Small intestine (tissue), 7 donors: Measurements from ENCODE around the gene AHRR. TPM values are rescaled to one million over a fixed set of nuclear protein-coding genes. Genes with fewer than 3 reads are reported as not detected.
A peak's percentile ranks its signal among the peaks of the same experiment; 100 is the strongest.
"Not testable (repeated sequence)": the region's sequence is repeated elsewhere in the genome, so short reads cannot be mapped to it uniquely, and the experiment has no call there.

Source experiments
- DNase-seq, 2 donors: peaks; one replicate each; pipeline versions ENCODE4 v3.0.0 to v3.0.0-alpha.2; 2013
- FAIRE-seq: peaks from 2 replicates; lab custom pipeline; 2012; peaks lifted over from hg19 to GRCh38; lab: Jason Lieb, UNC
- H3K27ac ChIP-seq, 3 donors: one replicate each; pipeline ENCODE4 v1.5.1; 2013; ENCODE audit warnings: low read length in 2 of 3, mild to moderate bottlenecking in 2 of 3, control low read depth in 1 of 3, inconsistent platforms in 1 of 3, low read depth in 1 of 3, moderate library complexity in 1 of 3
- H3K27me3 ChIP-seq, 3 donors: one replicate each; pipeline ENCODE4 v1.6.1; 2013; ENCODE audit warnings: low read length in 3 of 3, inconsistent platforms in 1 of 3; ENCODE audit not compliant: control insufficient read depth in 3 of 3, insufficient read depth in 3 of 3
- H3K36me3 ChIP-seq, 3 donors: one replicate each; pipeline ENCODE4 v1.6.1; 2013; ENCODE audit warnings: low read length in 3 of 3, inconsistent platforms in 1 of 3, low read depth in 1 of 3, mild to moderate bottlenecking in 1 of 3, moderate library complexity in 1 of 3; ENCODE audit not compliant: control insufficient read depth in 3 of 3, insufficient read depth in 2 of 3
- H3K4me1 ChIP-seq, 3 donors: one replicate each; pipeline ENCODE4 v1.6.1; 2013; ENCODE audit warnings: low read length in 2 of 3, inconsistent platforms in 1 of 3, low read depth in 1 of 3, mild to moderate bottlenecking in 1 of 3, moderate library complexity in 1 of 3; ENCODE audit not compliant: control insufficient read depth in 3 of 3, insufficient read depth in 2 of 3
- H3K4me3 ChIP-seq, 3 donors: one replicate each; pipeline ENCODE4 v1.5.1; 2013; ENCODE audit warnings: low read length in 3 of 3, control low read depth in 1 of 3, inconsistent platforms in 1 of 3, low read depth in 1 of 3, mild to moderate bottlenecking in 1 of 3, moderate library complexity in 1 of 3
- H3K9me3 ChIP-seq, 2 donors: one replicate each; pipeline ENCODE4 v1.6.1; 2013; ENCODE audit warnings: low read depth in 1 of 2, low read length in 1 of 2; ENCODE audit not compliant: control insufficient read depth in 2 of 2, insufficient read depth in 1 of 2
- WGBS, 3 donors: extraction: QIAGEN DNeasy Blood & Tissue Kit; methylation state at CpG; one replicate each; pipeline ENCODE4 v1.1.7; 2013; 5-methylcytosine and 5-hydroxymethylcytosine counted together
- polyA plus RNA-seq, 4 donors: library from polyadenylated mRNA; stranded (reverse) in 3 of 4; unstranded in 1 of 4; fragments of 200-250 nt in 3 of 4; fragments of 120-200 nt in 1 of 4; gene quantifications; one replicate each; pipeline versions ENCODE4 v1.2.1 to v1.2.3, GENCODE V29; 2013
- donor health status: healthy with polysubstance abuse.
- donor health status: control.
- donor health status: control.
- donor health status: Bipolar disorder and iron deficiency.
- donor health status: healthy.

AHRR gene
- polyA plus RNA-seq, 4 donors, result 0.22 to 2.6 (median 0.95) TPM

DNA sequence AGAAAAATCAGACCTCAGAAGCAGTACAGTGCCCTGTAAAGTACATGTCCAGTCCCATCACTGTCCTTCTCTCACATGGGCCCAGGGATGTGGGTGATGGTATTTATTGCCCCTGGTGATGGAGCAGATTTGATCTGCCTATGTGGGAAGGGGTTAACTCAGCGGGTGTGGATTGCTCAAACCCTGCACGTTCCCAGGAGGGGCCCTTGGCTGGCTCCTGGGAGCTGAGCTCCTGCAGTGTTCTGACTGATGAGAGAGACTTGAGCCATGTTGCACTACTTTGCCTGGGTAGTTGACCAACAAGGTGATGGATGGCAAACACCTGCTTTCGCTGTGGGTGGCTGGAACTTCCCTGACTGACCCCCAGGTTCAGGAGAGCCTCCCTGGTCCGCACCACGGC lies 21.6 kb upstream of the AHRR start:
- H3K27ac ChIP-seq, DNase-seq, FAIRE-seq, H3K36me3 ChIP-seq, H3K9me3 ChIP-seq, H3K27me3 ChIP-seq, H3K4me1 ChIP-seq, H3K4me3 ChIP-seq: not testable (repeated sequence)
- 65 to 82% (median 68%) methylated on average over 2 to 5 of the region's 5 CpGs for WGBS, 3 donors

DNA sequence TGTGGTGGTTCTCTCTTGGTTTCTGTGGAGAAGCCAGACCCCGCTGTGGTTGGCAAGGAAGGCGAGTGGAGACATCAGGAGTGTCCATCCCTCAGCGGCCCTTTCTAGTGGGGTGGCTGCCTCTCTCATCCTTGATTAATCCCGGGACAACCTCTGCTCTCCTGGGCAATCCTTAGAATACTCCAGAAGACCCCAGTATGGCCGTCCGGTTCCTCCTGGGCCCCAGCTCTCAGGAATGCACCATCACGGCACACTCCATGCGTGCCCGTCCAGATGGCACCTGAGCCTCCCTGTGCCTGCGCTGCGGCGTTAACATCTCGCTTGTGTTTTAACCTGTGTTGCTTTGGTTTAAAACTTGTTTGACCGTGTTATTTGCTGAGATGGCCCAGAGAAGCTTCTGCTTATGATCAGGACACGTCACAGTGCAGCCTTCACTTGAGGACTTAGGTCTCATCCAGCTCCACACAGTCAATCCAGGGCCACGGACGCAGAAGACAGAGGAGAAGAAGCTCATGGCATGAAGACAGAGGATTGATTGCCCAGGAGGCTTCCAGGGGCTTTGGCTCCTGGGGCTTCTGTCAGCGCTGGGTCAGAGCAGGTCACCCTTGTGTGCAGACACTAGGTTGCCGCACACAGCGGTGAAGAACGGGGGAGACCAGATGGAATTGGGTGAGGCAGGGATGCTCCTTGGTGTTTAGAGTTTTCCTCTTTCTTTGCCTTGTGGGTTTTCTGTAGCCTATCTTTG lies 20.7 kb upstream of the AHRR start:
- H3K27ac ChIP-seq, H3K4me3 ChIP-seq, H3K4me1 ChIP-seq, H3K9me3 ChIP-seq, H3K27me3 ChIP-seq, DNase-seq, FAIRE-seq: not testable (repeated sequence)
- WGBS, 3 donors, result 85 to 91% (median 90%) methylated on average over 18 to 21 of the region's 21 CpGs
- H3K36me3 ChIP-seq, result peaks cover 0 to 14% (median 0%) of the 10 kb centered on the region in 3 donors

DNA sequence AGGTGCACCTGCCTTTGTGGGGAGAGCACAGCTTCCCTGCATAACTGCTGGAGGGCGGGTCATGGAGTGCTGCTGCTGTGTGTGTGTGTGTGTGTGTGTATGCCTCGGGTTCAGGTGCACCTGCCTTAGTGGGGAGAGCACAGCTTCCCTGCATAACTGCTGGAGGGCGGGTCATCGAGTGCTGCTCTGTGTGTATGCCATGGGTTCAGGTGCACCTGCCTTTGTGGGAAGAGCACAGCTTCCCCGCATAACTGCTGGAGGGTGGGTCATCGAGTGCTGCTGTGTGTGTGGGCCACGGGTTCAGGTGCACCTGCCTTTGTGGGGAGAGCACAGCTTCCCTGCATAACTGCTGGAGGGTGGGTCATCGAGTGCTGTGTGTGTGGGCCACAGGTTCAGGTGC lies 19.1 kb upstream of the AHRR start:
- not testable (repeated sequence) for H3K27me3 ChIP-seq, H3K9me3 ChIP-seq, H3K4me1 ChIP-seq, H3K4me3 ChIP-seq, FAIRE-seq
- Histone ChIP-seq H3K36me3 (peaks cover 3 to 24% (median 6%) of the 10 kb centered on the region in 3 donors), H3K27ac (peak overlapping the region in 1 of 3 donors; percentile 6)
- WGBS, 3 donors, result 17 to 55% (median 41%) methylated on average over 8 of the region's 8 CpGs
- peak in 1 of 2 donors; percentile 20 for DNase-seq

DNA sequence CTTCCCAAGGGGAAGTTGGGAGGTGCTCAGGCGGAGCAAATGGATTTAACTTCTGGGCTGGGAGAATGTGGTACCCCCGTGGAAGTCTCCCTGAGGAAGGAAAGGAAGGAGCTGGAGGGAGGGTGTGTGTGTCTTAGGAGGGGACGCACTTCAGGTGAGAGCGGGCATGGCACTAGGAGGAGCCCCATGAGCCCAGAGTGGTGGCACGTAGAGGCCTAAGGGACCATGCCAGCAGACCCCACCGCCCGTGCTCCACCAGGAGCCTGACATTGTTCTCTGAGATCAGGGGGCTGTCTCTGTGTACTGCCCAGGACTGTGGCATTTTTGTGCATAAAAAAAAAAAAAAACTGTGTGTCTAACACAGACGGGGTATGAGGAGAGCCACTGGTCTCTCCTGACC lies 18.5 kb upstream of the AHRR start:
- peaks cover 0 to 5% (median 0%) of the 10 kb centered on the region in 3 donors for H3K4me1 ChIP-seq
- 44 to 68% (median 48%) methylated on average over 8 of the region's 8 CpGs for WGBS, 3 donors
- DNase-seq, result no peak
- no peaks in the 10 kb centered on the region for H3K9me3 ChIP-seq
- peaks cover 3 to 30% (median 10%) of the 10 kb centered on the region in 3 donors for H3K36me3 ChIP-seq
- H3K27me3 ChIP-seq, result no peaks in the 10 kb centered on the region
- H3K27ac ChIP-seq, result peak overlapping the region in 1 of 3 donors; percentile 41
- no peak overlapping the region for H3K4me3 ChIP-seq
- no peak for FAIRE-seq

DNA sequence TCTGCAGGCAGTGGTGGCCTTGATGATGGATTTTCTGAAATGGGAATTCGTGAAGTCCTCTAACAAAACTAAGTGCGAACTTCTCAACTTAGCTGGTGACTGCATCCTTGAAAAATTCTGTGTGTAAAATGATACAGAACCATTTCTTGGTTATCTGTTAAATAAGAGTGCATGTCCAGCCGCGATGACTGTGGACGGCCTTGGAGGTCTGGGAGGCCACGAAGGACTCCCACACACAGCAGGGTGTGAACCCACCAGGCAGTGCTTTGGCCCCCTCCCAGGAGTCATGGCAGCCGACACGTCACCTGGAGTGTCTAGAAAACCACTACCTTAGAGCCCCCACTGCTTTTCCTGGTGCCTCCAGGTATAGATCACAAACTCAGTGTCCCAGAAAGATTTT lies 17.8 kb upstream of the AHRR start:
- FAIRE-seq, H3K9me3 ChIP-seq, H3K27me3 ChIP-seq, H3K4me1 ChIP-seq, DNase-seq, H3K27ac ChIP-seq, H3K4me3 ChIP-seq: not testable (repeated sequence)
- whole genome bisulfite sequencing, 3 donors, result 83 to 89% (median 87%) methylated on average over 8 of the region's 8 CpGs
- H3K36me3 ChIP-seq, result peaks cover 5 to 37% (median 10%) of the 10 kb centered on the region in 3 donors

DNA sequence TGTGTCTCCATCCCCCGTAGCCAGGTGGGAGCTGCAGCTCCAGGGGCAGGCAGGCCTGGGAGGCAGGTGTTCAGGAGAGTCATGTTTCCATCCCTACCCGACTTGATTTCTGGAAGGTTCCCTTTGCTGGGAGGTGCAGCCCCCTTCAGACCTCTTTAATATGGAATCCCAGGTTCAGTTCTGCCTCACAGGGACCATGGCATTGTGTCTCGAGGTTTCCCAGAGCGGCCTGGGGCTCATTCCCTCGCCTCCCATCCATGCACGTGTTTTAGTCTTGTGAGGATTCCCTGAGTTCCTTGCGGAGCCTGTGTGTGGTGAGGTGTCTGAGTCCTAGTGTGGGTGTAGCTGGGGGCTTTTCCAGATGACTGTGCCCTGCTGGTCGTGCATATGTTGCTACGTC lies 16.5 kb upstream of the AHRR start:
- Histone ChIP-seq H3K36me3 (peaks cover 5 to 47% (median 10%) of the 10 kb centered on the region in 3 donors), H3K4me1 (peaks cover 0 to 7% (median 2%) of the 10 kb centered on the region in 3 donors), H3K27ac (no peak overlapping the region), H3K4me3 (no peak overlapping the region), H3K9me3 (no peaks in the 10 kb centered on the region), H3K27me3 (no peaks in the 10 kb centered on the region)
- WGBS, 3 donors, result 84 to 91% (median 91%) methylated on average over 9 of the region's 9 CpGs
- no peak for FAIRE-seq
- no peak for DNase-seq

DNA sequence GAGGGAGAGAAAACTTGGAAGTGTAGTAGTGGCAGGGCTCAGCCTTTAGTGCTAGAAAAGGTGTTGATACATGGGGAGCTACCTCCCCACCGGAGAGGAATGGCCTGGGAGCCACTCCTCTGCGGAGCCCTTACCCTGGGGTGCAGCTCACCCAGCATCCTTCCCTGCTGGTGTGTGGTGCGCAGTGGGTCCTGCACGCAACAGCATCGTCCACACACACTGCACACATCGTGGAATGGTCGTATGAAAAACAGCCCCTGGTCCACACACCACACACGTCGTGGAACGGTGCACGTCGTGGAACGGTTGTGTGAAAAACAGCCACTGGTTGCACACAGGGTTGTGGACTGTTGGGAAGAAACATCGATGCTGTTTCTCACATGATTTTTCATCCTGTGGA lies 16.1 kb upstream of the AHRR start:
- Histone ChIP-seq H3K4me3 (no peak overlapping the region), H3K36me3 (peaks cover 5 to 50% (median 10%) of the 10 kb centered on the region in 3 donors), H3K4me1 (peaks cover 0 to 11% (median 6%) of the 10 kb centered on the region in 3 donors), H3K27me3 (no peaks in the 10 kb centered on the region), H3K27ac (no peak overlapping the region), H3K9me3 (no peaks in the 10 kb centered on the region)
- no peak for FAIRE-seq
- WGBS, 3 donors, result 92 to 98% (median 94%) methylated on average over 14 of the region's 14 CpGs
- no peak for DNase-seq

DNA sequence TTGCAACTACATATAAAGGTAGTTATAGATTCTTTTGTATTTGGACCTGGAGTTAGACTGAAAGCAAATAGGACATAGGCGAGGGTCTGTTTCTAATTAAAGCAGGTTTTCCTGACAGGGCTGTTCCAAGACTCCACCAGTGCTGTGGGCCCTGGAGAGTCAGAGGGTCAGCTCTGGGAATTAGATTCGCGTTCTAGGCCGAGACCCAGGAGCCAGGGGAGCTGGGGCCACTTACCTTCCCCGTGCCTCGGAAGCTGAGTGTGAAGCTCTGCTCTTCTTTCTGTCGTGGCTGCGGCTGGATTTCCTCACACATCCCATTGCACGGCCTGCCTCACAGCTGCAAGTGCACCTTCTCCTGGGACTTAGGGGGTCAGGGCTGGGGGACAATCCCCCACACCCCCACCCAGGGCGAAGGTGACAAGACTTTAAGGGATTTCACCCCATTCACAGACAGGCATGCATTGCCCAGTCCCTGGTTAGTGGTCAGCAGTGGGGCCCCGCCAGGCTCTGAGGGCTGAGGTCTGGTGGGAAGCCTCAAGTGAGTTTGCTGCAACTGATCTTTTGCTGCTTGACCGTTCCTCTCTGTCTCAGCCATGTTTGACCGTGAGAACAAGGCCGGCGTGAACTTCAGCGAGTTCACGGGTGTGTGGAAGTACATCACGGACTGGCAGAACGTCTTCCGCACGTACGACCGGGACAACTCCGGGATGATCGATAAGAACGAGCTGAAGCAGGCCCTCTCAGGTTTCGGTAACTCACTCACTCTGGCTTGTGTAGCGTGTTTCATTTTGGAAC lies 15.3 kb upstream of the AHRR start:
- Histone ChIP-seq H3K4me3 (no peak overlapping the region), H3K9me3 (no peaks in the 10 kb centered on the region), H3K4me1 (peaks cover 0 to 14% (median 8%) of the 10 kb centered on the region in 3 donors), H3K27me3 (no peaks in the 10 kb centered on the region), H3K36me3 (peaks cover 5 to 57% (median 10%) of the 10 kb centered on the region in 3 donors), H3K27ac (no peak overlapping the region)
- 94 to 98% (median 97%) methylated on average over 28 of the region's 28 CpGs for WGBS, 3 donors
- DNase-seq (no peak), FAIRE-seq (no peak)
